Peyer's patch (tissue), 4 donors: ENCODE measurements around the gene SUCLG1.

Source experiments
- POLR2A ChIP-seq, 2 donors: fragments of 450-650 bp; IDR thresholded peaks; one replicate each; pipeline ENCODE4 v1.5.1; 2017; ENCODE audit warnings: antibody characterized with exemption in 2 of 2, mild to moderate bottlenecking in 2 of 2, moderate library complexity in 2 of 2
- TF ChIP-seq, protein P1 (sequence below), 6 experiments: fragments of 450-650 bp in 4 of 6; fragments of 200-600 bp in 2 of 6; sonication (generic) in 1 of 6; IDR thresholded peaks; one replicate each; pipeline ENCODE4 v1.5.1; 2017 to 2019; ENCODE audit warnings: antibody characterized with exemption in 6 of 6, mild to moderate bottlenecking in 3 of 6, moderate library complexity in 1 of 6

DNA sequence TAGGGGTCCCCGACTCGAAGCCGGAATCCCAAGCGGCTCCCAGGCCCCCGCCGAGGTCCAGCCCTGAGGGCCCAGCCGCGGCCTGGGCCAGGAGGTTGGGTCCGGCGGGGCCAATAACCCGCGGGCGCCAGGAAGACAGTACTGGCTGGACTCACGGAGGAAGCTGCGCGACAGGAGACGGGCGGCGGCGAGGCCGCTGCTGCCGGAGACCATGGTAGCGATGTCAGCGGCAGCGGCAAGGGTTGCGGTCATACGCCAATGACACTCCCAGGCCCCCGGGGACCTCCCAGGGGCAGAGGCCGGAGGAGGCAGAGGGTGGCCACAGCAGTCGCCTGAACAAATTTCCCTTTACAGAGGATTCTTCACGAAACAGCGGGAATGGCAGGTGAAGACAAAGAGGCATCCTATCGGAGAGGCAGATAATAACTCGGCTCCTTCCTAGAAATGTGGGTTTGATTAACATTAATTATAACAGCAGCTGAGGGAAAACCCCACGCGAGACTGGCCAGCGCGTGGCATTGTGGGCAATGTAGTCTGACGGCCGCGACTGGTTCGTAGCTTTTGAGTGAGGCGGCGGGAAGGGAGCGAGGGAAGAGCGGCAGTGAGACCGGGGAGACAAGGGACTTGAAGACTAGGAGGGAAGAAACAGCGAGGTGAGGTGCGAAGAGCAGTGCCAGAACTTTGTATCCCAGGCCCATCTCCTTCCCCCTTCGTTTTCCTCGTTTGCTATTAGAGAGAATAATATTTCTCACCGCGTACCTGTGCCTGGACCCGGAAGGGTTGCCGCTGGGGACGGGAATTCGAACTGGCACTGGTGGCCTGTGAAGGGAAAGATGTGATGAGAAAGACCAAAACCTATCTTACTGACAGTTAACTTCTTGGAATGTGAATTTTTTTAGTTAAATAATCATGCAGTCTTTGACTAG, at the start of gene SUCLG1:
- TF ChIP-seq, protein P1, sequence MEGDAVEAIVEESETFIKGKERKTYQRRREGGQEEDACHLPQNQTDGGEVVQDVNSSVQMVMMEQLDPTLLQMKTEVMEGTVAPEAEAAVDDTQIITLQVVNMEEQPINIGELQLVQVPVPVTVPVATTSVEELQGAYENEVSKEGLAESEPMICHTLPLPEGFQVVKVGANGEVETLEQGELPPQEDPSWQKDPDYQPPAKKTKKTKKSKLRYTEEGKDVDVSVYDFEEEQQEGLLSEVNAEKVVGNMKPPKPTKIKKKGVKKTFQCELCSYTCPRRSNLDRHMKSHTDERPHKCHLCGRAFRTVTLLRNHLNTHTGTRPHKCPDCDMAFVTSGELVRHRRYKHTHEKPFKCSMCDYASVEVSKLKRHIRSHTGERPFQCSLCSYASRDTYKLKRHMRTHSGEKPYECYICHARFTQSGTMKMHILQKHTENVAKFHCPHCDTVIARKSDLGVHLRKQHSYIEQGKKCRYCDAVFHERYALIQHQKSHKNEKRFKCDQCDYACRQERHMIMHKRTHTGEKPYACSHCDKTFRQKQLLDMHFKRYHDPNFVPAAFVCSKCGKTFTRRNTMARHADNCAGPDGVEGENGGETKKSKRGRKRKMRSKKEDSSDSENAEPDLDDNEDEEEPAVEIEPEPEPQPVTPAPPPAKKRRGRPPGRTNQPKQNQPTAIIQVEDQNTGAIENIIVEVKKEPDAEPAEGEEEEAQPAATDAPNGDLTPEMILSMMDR (IDR thresholded peaks at IDR 0.05) = peak in 1 of 6 experiments; percentile 11
- peak; percentile 86 to 90 for TF ChIP-seq POLR2A (IDR thresholded peaks at IDR 0.05)
